GM19468 (cell line): ENCODE results near the gene IER5.
A peak's percentile ranks its signal among the peaks of the same experiment; 100 is the strongest.

Source experiments
- ATAC-seq: cut with Tn5 transposase; IDR thresholded peaks from one replicate; pipeline ENCODE4 v1.9.1; 2021; ENCODE audit warnings: mild to moderate bottlenecking, moderate library complexity, moderate number of reproducible peaks; ENCODE audit not compliant: unreplicated experiment; ENCODE audit errors: extremely low read depth

The IER5 gene

DNA sequence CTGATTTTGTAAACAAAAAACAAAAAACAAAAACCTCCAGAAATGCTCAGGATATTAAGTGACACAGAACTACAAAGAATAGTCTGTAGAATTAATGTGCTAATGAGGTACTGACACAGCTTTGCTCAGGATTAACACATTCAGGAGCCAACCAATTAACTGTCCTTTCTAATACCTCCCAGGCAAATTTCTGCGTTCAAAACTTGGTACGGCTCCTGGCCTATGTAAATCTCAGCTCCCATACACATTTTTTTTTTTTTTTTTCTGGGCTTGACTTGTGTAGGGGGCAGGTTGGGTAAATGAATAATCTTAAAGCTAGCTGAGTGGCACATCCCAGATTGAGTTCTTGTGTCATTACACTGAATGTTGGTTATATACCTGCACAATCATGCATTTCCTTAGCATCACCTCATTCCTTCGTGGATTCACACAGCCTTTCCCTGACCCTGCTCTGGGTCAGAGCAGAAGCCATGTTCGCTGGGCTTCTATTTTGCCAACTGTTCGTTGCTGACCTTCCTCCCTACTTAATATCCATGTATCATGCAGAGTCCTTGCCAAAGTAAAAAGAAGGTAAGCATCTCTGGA is 12.6 kb upstream of the IER5 start:
- ATAC-seq: no peak

DNA sequence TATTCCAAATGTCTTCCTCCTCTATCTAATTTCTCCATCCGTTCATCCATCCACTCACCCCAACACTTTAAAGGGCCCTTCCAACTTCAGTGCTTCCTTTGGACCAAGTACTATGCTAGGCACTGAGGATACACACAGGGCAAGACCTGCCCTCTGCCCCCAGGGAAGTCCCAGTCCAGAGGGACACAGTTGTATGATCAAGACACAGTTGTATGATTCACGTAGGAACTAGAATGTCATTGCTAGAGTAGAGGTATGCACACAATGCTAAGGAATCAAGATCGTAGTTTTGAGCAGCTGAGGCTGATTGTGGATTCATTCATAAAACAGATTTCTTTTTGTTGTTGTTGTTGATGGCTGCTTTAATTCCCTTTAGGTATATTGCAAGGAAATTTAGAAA is 11.6 kb upstream of the IER5 start:
- no peak for ATAC-seq

DNA sequence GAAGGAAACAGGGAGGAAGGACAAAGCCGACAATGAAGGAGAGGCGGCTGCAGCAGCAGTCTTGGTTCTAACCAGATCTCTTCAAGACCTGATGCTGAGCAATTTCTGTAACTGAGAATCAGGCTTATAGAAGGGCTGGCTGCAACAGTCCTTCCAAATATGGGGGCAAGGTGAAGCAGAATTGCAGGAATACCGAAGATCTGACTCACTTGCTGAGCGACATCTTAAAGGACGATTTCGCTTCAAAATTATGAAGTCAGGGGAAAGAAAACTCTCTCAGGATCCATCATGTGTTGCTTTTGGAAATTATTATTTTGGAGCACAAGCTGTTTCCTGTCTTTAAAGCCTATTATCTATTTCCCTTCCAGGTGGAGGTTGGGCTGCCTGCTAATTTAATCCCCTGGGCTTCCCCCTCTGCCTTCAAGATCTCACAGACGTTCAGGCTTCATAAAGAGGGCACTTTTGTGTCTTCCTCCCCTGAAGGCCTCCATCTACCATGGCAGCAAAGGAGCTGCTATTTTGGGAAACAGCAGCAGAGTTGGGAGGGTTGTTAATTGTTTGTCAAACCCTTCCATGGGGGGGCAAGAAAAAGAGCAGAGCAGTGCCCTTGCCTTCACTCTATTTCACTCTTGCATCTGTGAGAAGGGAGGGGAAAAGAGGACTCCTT is 10.8 kb upstream of the IER5 start:
- no peak for ATAC-seq

DNA sequence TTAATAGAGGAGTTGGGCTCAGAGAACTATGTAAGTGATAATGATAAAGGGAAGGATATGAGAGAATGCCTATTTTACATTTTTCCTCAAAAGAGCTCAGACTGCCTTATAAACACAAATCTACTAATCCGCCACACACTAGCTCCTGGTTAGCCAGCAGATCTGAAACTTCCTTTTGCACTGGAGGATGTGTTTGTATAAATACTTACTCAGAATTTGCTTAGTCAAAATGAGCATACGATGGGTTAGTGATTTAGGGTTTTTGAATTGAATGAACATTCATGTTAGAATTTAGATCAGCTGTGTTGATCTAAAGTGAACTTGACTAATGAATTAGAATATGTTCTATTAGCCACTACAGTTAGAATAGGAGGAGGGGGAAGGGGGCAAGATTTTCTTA is 9.1 kb upstream of the IER5 start:
- ATAC-seq: no peak

DNA sequence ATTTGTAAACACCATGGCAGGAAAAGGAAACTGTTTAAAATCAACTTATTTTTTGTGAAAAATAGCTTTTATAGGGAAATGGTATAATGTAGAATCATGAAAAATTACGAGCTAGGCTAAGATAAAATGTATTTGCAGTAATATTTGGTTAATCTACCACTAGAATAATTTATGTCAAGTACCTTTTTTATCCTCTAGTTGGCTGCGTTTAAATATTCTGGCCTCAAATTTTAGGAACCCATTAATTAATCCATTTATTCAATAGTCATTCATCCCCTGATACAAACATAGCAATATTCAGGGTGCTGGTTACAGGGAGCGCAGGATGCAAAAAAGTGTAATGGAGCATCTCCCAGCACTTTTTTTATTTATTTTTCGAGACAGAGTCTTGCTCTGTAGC is 8.6 kb upstream of the IER5 start:
- no peak for ATAC-seq

DNA sequence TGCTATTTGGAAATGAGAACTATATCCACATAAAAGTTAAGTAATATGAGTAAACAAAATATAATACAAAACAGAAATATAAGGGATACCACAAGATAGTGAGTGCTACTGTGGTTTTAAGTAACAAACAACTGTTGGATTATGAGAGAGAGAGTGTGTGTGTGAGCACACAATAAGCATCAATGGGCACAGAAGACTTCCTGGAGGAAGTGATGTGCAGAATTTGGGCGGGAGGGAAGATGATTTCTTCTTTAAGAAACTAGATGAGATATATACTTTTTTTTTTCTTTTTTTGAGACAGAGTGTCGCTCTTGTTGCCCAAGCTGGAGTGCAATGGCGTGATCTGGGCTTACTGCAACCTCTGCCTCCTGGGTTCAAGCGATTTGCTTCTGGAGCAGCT is 7.9 kb upstream of the IER5 start:
- ATAC-seq: no peak

DNA sequence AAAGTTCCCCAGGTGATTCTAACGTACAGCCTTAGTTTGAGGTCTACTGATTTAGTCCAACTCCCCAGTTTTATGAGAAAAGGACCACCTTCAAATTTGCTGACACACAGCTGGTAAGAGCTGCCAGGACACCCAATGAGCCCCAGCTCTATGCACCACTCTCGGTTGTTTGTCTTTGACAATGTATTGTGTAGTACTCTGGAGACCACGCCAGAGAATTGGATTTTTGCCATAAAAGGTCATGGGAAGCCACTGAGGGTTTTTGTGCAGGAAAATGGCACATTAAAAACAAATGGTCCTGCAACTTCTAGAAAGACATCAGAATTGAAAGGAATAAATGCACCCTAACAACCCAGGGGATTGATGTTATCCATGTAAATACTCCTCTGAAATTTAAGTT is 7.1 kb upstream of the IER5 start:
- ATAC-seq: no peak

DNA sequence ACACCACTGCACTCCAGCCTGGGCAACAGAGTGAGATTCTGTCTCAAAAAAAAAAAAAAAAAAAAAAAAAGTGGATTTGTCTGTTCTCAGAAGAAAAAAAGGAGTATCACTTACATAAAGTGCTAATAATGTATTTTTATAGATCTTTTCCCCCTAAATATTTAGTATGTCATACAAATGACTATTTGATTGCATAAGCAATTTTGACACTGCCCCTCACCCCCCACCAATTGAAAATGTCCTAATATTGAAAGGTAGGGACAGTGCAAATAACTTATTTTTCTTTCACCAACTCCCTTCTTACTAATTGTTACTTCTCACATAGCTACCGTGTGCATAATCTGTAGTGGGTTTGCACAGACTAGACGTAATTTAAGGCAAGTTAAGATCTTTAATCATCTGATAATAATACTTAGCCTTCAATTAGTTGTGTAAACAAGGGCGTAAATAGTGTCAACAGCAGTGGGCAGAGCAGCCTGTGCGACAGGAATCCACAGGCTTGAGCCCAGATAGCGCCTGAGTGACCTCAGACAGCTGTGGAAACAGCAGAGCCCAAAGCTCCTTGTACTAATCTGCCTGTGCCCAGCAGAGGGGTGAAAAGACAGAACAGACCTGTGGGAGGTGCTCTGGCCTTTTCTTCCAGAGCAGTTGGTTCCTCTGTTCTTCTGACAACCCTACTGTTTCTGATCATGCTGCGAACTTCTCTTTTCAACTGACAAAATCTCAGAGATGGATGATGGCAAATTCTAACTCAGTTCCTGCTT is 4.5 kb upstream of the IER5 start:
- peak; percentile 23 for ATAC-seq

DNA sequence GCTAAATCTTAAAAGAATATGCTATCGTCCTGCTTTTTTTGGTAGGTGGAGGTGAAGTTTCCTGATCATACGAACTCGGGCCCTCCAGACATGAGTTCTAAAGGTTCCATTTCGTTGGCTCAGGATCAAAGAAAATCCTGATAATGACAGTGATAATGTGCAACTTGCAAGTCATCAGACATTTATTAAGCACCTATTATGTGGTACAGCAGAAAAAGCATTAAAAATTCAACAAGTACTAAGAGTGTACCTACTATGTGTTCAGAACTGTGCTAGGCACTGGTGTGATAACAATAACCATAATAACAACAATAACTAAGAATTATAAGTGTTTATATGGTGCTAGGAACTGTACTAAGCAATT is 3.9 kb upstream of the IER5 start:
- no peak for ATAC-seq

DNA sequence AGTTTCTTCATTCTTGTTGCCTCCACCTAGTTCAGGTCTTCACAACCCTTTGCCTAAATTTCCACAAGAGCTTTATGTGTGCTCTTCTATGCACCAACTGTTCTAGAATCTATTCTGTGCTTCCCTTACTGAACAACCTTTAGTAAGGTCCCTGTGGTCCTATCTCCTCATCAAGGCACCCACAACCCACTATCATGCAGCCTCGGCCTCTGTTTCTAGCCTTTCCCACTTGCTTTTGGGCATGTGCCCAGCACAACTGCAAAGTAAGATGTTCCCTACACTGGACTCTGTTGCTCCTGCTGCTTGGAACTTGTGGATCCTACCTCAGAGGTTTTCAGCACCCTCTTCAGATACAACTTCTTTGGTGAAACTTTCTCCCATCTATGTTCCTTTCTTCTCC is 2.4 kb upstream of the IER5 start:
- ATAC-seq: no peak

DNA sequence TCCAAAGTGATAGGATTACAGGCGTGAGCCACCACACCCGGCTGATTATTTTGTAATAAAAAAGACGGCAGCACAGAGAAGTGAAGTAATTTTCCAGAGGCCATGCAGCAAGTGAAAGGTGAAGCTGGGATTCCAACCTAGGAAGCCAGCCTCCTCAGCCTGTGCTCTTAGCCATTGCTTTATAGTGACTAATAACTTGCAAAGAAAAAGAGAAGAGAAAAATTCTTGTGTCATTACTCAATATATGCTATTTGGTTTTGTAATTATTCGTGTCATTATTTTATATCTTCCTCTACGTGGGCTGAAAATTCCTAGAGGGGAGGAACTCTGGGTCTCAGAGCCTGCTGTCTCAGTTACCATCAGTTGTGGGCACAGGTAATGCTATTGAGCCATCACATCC is 1.6 kb upstream of the IER5 start:
- ATAC-seq: no peak

DNA sequence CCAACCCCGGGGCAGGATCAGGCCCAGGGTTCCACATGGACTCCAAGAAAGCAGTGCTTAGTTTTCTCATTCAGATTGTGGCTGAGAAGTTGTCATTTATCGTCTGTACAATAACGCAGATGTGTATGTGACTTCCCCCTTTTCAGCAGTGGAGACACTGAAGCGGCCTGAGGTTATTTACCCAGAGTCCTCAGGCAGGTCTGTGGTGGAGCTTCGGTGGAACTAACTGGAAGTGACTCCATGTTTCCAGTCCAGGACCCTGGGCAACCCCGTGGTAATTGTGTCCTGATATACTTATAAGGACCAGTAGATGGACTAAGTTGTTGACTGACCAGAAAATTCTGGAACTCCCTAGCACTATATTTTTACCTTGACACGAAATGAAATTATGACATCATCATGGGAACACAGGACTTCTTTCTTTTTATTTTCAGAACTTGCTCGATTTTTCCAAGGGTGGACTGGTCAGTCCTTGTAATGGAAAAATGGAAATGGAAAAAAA is 1.0 kb upstream of the IER5 start:
- no peak for ATAC-seq

DNA sequence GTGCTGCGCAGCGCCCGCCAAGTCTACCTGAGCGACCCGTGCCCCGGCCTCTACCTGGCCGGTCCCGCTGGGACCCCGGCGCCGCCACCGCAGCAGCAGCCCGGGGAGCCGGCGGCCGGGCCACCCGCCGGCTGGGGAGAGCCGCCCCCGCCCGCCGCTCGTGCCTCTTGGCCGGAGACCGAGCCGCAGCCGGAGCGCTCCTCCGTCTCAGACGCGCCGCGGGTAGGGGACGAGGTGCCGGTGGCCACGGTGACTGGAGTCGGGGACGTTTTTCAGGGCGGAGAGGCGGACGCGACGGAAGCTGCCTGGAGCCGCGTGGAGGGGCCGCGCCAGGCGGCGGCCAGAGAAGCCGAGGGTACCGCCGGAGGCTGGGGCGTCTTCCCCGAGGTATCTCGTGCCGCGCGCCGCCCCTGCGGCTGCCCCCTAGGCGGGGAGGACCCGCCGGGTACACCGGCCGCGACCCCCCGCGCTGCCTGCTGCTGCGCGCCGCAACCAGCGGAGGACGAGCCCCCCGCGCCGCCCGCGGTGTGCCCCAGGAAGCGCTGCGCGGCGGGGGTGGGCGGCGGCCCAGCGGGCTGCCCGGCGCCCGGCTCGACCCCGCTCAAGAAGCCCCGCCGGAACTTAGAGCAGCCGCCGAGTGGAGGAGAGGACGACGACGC is 646 bp downstream of the IER5 start:
- no peak for ATAC-seq

DNA sequence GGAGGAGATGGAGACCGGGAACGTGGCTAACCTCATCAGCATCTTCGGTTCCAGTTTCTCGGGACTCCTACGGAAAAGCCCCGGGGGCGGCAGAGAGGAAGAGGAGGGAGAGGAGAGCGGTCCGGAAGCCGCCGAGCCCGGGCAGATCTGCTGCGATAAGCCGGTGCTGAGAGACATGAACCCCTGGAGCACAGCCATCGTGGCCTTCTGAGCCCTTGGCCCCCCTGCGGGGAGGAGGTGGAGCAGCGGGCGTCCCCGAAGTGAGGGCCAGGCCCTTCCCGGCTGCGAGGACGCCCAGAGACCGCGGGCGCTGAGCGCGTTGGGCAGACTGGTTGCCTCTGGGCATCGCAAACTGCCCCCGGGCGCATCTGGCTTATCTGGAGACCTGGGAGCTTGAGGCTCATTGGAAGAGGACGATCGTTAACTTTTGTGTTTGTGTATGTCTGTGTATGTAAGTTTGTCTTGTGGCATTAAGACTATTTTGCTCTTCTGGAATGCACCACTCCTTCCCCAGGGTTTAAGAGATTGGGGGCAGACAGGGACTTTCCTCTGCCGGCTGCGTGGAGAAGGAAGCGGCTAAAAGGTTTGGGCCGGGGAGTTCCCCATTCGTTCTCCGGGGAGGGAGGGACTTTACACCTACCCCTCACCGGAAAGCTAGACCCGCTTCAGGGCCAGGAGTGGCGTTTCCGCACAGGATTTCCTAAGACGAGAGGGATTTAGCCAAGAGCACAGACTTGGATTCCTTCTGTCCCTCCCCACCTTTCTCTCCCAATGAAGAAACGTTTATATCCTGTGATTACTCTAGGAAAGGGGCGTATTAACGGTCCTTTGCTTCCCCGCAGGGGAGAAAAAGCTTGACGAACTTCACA is 1.4 kb downstream of the IER5 start:
- ATAC-seq: no peak

DNA sequence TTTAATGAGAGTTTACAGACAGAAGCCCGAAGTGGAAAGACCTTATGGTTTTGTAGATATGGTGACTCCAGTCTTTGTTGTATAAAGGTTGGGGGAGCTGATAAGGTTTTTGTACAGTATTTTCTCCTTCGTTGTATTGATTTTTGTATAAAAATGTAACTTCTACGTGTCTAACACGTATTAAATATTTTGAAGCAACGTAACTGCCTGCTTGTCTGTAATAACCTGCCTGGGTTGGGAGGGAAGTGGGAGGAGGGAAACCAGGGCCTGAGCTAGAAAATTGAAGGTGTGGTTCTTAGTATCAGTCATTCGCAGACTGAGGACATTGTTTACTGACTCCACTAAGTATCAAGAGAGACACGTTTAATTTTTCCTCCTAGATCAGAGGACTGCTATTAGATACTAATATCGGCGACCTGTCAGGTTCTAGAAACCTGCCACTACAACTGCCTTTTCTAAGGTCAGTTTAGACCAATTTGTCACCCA is 2.2 kb downstream of the IER5 start:
- ATAC-seq: no peak

DNA sequence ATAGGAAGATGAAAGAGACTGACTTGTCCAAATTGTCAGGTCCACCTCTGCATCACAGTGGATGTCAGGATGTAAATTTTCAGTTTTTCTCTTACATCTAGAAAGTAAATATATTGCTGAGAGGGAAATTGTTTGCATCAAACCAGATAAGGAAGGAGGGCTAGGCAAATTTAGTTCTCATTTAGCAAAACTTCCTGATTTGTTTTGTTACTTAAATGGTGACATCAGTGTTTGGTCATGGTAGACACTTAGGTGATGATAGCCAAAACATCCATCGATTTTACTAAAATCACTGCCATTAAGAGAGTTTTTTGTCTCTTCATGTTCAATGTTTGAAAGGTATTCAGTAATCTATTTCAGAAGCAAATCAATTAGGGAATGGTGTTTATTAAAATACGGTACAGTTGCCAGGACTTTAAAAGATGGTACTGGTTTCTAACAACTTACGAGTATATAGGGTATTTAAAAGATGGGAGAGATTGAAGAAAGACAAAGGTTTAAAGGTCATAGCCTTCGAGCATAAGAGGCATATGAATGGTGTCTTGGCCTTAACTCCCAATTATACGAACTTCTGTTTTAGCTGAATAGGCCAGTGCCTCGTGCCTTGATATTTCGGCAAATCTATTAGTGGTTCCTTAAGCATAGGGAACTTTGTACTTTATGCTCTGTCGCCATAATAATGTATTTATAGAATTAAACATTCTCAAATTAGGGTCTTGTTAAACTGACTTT is 3.0 kb downstream of the IER5 start:
- ATAC-seq: no peak

DNA sequence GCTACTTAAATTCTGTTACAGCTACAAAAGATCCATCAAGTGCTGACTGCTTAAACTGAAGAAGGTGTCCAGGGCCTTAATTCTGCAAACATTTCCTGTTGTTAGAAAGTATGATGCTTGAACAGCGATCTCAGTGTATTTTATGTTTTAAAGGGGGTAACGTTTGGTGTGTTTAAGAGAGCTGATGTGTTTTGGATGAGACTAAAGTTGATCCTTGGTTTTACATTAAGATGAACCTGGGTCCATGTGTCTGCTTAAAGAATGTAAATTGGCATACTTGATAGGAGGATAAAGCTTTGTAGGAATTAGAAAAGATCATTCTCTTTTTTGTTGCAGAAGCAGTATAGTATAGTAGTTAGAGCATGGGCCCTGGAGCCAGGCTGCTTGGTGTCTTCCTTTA is 3.6 kb downstream of the IER5 start:
- no peak for ATAC-seq

DNA sequence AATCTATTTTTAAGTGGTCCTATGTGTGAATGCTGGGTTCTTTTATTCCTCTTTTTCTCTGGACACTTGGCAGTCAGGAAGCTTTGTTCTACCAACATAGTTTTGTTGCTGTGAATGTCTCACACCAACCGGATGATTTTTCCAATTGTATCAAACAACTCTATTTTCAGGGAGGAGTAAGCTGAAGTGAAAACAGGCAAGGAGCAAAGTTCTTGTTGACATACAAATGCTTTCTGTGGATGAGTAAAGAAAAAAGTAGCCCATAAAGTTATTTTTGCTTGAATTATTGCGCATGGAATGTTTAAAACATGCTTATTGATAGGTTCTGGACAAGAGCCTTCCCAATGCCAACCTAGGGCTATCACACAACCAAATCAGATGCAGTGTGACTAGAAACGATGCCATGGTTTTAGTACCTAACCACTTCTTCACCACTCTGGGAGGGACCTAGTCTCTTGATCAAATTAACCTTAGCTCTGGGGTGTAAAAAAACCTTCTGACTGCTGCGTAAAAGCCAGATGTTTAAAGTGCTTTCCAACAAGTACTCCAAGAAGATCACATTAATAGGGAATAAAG is 4.5 kb downstream of the IER5 start:
- ATAC-seq: no peak
